LHCN-M2 (cell line): ENCODE measurements around the gene CLN6. TPM values are rescaled to one million over a fixed set of nuclear protein-coding genes. Genes with fewer than 3 reads are reported as not detected.
"Not testable (repeated sequence)": the region's sequence is repeated elsewhere in the genome, so short reads cannot be mapped to it uniquely, and the experiment has no call there.

Experiments used
- DNase-seq: peaks from one replicate; pipeline ENCODE4 v3.0.0-alpha.2; 2012; ENCODE audit warnings: low read depth
- total RNA-seq: library from RNA; depleted of rRNA; stranded (reverse); fragments of >200 nt; gene quantifications from 2 replicates; pipeline ENCODE4 v1.2.3, GENCODE V29; 2014

The CLN6 gene
- total RNA-seq, 1 experiment from 2014 or later: 40.9 TPM

DNA sequence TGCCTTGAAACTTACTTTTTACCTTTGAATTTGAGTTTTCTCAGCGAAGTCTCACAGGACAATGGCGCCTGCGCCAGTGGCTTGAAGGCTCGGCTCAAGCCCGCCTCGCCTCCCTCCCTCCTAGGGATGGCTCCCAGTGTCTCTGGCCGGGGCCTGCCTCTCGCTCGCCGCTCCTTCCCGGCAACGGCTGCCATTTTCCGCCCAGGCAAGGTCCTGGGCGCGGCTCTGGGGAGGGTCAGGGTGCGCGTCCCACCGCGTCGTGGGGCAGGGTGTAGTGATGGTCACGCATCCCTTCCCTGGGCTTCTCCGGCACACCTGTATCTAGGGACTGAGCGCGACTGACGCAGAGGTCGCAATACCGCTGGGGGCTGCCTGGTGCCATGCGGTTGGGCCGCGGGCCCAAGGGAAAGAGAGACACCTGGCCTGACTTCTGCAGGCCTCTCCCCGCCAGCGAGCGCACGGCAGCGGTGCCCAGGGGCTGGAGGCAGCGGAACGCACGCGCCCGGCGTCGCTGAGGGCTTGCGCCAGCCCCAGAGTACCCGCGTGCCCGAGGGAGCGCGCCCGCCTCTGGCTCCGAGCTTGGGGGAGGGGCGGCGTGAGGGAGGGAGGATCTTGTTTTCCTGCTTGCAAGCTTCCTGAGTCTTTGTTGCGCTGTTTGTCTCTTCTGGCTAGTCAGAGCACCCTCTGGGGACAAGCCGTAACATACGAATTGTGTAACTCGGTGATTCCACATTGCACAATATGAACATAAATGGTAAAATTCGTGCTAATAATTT, 27.3 kb upstream of the CLN6 start:
- DNase-seq: peak; percentile 85

DNA sequence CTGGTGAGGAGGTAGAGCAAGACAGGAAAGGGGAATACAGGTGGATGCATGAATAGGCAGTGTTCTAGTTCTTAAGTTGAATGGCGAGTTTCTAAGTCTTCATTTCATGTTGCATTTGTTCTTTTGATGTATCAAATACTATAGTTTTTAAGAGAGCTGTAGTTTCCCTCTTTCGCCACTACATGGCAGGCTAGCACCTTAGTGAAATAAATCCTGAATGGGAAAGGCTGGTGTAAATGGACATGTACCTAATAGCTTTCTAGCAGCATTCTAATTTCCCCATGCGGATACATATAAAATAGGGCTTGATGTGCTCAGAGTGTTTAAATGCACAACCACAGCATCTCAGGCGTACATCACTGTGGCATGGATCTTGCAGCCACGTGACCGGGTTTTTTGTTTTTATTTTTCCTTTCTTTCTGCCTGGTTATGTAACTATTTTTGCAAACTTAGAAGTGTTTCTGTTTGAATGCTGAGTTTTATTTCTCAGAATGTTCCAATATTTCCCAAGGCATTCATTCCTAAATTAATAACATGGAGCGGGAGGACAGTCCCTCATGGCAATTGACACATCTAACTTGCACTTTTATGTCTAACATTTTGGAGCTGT, 23.5 kb upstream of the CLN6 start:
- DNase-seq: peak; percentile 78

DNA sequence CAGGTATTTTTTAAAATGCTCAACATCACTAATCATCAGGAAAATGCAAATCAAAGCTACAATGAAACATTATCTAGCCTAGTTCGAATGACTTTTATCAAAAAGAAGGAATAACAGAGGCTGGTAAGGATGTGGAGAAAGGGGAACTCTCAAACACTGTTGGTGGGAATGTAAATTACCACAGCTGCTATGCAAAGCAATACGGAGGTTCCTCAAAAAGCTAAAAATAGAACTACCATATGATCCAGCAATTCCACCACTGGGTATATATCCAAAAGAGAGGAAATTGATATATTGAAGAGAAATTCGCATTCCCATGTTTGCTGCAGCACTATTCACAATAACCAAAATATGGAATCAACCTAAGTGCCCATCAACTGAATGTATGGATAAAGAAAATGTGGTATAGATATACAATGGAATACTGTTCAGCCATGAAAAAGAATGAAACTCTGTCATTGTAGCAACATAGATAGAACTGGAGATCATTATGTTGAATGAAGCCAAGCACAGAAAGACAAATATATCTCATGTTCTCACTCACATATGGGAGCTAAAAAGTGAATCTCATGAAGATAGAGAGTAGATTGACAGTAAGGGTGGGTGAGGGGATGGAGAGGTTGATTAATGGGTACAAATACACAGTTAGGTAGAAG, 19.7 kb upstream of the CLN6 start:
- DNase-seq: no peak

DNA sequence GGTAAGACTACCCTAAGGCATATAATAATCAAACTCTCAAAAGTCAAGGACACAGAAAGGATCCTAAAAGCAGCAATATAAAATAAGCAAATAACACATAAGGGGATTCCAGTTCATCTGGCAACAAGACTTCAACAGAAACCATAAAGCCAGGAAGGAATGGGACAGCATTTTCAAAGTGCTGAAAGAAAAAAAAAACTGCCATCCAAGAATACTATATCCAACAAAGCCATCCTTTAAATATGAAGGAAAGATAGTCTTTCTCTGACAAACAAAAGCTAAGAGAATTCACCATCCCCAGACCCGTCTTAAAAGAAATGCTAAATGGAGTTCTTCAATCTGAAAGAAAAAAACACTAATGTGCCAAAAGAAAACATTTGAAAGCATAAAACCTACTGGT, 14.7 kb upstream of the CLN6 start:
- no peak for DNase-seq

DNA sequence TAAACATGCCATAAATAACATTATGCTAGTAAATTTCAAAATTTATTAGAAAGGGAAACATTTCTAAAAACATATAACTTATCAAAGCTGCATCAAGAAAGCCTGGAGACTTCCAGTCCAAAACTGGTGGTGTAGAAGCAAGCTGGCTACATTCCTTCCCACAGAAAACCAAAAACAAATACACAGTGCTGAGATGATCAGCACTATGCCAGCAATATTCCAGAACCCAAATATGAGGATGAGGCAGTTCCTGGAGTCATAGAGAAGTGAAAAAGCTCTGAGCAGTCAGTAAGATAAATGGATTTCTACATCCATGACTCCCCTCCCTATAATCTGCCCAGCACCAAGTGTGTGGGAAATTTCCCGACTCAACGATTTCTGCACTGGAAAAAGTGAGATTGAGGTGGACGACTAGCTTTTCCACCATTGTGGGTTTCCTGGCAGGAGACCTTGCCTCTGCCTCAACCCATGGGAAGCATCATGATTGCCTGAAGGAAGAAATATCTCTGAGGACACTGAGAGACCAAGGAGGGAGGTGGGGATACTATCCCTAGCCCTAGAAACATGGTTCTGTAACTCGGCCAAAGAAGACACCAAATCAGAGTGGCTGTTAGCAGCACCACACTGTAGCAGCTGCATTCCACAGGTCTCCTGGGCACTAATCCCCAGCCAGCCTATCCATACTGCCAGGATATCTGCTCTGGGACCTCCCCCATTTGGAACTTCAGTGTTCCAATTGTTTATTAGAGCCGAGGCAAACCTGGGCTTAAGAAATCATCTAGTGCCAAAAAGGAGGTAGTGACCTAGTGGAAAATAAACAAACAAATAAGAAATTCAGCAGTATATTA, 11.8 kb upstream of the CLN6 start:
- no peak for DNase-seq

DNA sequence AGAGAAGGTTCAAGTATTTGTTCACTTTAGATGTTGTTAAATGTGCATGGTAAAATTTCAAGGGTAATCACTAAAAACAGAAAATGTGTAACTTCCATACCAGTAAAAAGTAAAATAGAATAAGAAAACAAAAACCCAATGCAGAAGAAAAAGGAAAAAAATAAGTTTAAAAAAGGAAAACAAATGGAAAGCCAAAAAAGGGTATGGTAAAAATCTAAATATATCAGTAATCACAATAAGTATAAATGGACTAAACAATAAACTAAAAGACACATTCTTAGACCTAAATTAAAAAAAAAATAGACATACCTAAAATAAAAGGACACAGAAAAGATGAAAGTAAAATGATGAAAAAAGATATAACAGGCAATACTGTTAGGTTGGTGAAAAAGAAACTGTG, 9.5 kb upstream of the CLN6 start:
- no peak for DNase-seq

DNA sequence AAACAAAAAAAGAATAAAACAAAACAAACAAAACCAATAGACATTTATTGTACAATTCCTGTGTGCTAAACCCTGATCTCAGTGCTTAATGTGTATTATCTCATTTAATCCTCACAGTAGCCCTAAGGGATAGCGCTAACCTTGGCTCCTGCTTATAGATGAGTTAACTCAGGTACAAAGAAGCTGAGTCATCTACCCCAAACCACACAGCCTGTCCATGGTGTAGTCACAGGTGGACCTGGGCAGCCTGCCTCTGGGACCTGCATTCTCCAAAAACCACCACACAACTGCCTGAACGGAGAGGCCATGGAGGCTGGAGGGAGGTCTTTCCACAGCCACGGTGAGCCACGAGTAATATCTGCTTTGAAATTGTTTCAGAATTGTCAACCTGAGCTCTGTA, 5.5 kb upstream of the CLN6 start:
- no peak for DNase-seq

DNA sequence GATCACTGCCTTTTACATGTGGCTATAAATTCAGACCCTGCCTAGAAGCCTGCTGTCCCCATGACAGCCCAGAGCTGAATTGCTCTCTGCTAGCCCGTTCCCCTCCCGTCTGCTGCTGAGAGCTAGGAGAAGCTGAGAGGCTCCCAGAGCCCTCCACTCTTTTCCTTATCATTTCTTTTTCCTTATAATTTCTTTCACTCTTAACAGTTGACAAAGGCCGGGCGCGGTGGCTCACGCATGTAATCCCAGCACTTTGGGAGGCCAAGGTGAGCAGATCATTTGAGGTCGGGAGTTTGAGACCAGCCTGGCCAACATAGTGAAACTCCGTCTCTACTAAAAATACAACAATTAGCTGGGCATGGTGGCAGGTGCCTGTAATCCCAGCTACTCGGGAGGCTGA, 5.0 kb upstream of the CLN6 start:
- not testable (repeated sequence) for DNase-seq

DNA sequence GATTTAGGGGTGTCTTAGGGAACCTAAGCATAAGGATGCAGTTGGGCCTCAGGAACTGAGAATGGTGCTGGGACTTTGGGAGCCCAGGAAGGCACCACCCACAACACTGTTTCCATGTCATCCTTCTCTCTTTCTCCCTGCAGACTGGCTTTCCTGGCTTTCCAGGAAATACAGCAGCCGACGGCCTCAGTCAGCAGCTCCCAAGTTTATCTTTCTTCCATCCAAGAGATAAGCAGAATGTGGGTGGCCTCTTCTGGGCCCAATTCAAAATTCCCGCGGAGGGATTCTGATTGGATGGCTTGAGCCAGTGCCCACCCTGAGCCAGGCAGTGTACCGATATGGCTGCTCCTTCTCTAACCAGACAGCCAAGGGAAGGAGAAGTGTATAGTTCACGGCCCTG, 4.5 kb upstream of the CLN6 start:
- no peak for DNase-seq

DNA sequence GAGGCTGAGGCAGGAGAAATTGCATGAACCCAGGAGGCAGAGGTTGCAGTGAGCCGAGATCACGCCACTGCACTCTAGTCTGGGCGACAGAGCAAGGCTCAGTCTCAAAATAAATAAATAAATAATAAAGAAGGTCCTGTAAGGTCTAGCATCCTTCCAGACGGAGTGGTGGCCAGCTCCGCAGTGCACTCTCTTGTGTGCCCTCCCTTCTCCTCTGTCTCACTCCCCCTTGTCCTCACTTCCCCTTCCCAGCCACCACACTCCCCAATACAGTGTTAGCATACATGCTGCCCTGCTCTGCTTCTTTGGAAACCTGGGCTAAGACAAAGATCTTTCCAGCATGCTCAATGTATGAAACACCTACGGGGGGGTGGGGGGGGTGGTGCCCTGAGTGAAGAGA, 3.4 kb upstream of the CLN6 start:
- DNase-seq: no peak

DNA sequence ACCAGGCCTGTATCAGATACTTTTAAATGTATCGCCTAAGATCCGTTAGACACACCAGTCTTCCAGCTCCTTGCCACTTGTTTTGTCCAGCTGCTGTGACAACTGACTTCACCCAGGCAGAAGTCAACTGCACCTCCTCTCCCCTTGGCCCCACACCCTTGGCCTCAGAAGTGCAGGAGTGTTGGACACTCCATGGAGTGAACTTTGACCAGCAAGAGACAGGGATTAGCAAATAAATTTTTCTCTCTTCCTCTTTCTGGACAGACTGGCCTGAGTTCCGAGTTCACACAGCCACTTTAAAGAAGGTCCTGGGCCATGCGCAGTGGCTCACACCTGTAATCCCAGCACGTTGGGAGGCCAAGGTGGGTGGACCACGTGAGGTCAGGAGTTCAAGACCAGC, 2.9 kb upstream of the CLN6 start:
- DNase-seq: no peak

DNA sequence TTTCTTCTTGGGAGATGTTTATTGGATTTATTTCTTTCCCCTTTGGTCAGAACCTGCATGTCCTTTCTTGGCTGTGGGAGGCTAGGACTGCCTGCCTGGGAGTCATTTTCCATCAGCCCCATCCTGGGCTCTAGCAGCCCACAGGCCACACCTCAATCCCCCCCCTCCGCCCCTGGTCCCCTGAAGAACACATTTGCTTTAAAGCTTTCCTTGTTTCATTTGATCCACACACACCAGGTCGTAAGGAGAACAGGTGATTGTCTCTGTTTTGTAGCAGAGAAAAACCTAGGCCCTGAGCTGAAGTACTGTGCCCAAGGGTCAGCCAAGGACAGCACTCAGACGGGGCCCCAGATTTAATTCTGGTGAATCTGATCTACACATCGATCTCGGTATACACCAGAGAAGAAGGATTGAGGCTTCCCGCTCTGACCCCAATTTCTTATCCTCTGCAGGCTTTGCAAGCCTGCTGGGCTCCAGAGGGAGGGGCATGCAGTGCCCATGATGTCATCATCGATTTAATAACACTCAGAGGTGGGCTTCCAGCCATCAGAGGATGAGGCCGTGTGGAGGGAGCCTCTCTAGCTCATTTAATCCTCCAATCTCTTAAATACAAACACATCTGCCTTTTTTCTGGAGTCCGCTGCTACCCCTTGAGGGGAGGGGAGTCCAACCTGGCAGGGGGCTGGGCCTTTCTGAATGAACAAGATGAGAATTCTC, 1.7 kb upstream of the CLN6 start:
- DNase-seq: no peak

DNA sequence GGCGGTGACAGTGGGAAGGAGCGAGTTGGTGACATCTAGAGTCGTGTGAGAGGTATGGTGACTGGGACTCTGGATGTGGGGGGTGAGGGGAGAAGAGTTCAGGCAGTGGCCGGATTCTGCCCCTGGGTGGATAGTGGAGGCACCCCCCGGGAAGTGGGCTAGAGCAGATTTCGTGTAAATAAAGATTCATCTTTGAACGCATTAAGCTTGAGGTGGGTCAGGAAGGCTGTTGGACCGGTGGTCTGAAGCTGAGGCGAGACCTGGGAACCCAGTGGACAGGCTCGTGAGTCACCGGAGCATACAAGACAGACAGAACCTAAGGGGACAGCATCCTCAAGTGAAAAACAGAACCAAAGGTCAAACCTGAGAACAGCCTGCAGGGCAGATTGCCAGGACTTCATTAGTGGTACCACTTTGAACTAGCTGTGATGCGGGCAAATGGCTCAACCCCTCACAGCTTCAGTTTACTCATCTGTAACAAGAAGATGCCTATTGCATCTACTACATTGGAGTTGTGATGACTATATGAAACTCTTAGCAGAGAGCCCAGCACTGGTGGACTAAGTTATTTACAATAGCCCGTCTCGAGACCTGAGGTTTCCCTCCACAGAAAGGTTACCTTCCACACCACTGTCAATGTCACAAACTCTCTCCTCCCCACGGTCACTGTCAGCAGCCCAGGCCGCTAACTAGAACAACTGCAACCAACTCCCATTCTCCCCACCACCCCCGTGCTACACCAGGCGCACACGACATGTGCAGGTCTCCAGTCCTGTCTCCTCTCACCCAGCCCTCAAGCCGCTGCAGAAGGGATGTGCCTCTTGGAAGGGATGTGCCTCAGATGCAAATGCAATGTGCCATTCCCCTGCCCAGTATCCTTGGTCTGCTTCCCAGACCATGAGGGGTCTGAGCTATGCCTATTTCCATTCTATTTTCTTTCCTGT, 901 bp upstream of the CLN6 start:
- DNase-seq: peak; percentile 26

DNA sequence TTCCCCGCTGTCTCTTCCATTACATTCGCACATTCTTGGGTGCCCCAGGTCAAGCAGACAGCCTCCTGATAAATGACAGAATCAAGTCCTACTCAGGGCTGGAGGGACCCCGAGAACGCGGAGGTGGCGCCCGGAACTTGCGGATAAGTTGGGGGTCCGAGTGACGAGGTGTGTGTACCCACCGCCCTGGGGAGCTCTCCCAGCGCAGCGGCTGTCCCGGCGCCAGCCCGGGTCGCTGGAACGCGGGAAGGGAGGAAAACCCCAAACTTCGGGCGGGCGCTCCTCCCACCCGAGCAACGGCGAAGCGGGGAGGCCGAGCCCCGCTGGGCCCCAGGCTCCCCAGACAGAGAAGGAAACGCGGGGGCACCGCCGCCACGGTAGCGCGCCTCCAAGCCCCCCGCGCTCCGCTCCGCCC, 550 bp downstream of the CLN6 start:
- no peak for DNase-seq

DNA sequence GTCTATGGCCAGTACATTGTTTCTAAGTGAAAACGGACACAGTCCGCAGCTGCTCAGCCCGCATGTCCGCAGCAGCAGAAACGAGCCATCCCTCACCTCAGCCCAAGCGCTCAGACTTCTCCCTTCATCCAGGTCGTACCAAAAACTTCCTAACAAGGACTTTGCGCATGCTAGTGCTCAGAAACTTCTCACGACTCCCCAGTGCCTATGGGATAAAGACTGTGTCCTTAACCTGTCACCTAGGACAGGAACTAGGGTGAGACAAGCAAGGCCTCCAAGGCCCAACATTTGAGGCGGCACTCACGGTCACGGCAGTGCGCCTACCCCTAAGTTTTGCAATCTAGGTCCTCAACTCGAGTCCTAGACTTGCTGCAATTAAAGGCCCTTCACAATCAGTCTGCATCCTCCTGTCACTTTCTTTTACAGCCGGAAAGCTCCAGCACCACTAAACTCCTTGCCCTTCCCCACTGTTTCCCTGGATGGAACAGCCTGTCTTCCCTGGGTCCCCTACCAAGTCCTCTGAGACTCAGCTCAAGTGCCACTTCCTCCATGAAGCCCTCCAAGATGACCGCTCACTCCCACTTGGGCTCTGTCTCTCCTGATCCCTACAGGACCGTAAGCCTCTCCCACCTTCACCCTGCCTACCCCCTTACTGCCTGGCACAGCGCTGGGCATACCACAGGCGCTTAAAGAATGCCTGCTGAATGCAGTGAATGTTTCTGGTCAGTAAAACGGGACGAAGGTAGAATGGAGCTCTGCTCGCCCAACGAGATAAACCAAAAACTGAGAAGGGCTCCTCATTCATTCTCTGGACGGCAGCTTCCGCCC, 1.2 kb downstream of the CLN6 start:
- peak; percentile 19 for DNase-seq

DNA sequence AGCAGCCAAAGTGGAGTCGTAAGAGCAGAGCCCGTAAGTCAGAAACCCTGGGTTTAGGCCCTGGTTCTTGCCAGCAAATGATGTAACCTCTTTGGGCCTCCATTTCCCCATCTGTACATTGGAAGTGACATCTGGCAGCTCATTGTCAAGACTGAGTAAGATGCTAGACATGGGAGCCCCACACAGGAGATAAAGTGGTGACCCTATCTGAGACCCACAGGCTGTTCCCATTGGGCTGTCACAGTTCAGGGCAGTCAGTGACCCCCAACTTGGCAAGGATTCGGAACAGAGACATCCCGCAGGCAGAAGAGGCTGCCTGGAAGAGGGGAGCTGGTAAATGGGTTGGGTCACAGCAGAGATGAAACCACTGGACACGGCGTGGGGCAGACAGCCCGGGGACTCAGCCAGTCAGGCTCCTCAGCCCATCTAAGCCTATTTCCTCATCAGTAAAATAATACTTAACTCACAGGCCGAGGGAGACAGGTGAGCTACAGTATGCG, 1.8 kb downstream of the CLN6 start:
- no peak for DNase-seq

DNA sequence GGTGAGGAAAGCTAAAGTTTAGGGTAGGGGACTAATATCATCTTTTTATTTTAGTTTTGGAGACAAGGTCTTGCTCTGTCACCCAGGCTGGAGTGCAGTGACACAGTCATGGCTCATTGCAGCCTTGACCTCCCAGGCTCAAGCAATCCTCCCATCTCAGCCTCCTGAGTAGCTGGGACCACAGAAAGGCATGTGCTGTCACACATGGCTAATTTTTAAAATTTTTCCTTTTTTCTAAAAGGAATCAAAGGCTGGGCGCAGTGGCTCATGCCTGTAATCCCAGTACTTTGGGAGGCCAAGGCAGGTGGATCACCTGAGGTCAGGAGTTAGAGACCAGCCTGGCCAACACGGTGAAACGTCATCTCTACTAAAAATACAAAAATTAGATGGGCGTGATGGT, 4.1 kb downstream of the CLN6 start:
- DNase-seq: not testable (repeated sequence)

DNA sequence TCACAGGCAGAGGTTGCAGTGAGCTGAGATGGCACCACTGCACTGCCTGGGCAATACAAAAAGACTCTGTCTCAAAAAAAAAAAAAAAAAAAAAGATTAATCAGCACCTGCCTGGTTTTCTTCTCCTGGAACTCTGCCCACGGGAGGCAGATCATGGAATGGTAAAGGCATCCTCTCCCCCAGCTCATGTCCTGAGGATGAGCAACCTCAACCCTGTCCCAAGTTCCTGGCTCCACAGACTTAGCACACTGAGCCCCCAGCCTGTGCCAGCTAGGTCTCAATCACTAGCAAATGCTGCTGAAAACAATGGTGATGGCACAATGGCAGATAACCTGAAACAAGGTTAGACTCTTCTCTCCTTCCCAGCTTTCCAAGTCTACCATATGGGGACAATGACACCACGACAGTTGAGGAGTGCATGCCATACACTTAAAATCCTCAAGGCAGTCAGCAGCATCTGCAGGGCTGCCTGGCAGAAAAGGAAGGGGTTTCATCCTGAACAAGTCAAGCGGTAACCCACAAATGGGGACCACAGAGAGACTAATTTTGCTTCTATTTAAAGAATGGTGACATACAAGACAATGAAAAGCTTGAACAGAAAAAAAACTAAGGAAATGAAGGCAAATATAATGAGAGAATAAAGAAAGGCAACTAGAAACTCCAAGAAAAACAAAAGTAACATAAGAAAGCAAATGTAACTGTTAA, 4.8 kb downstream of the CLN6 start:
- no peak for DNase-seq
